ENCODE data around the gene RHOG.

RHOG gene

GRCh38 chr11:3841426-3842350 is 929 bp upstream of the RHOG start:
- peak overlapping the region; percentile 97 for H2BK120ac ChIP-seq (ENCODE audit: low read depth, low read length)
- H2BK5ac ChIP-seq (ENCODE audit: low read depth, low read length, poor library complexity, severe bottlenecking), result peak overlapping the region; percentile 76
- H3K23ac ChIP-seq (ENCODE audit: low read length in 2 of 2), result no peak overlapping the region
- peak overlapping the region; percentile 85 for H4K91ac ChIP-seq (ENCODE audit: low read length)
- H3K9ac ChIP-seq (ENCODE audit: low read length), result peak overlapping the region; percentile 88
- 27% methylated on average over 43 of the region's 44 CpGs for WGBS
- peak overlapping the region; percentile 73 for H2AFZ ChIP-seq (ENCODE audit: low read depth, low read length)
- H2BK12ac ChIP-seq (ENCODE audit: low read length in 2 of 2), result peak overlapping the region in 1 of 2 experiments; percentile 54
- peak overlapping the region; percentile 19 for H2AK5ac ChIP-seq (ENCODE audit: low read length, severe bottlenecking)
- H3K27me3 ChIP-seq (ENCODE audit: control insufficient read depth in 1 of 2, insufficient read depth in 1 of 2, low read length in 2 of 2), result no peaks in the 10 kb centered on the region
- peaks cover 16% of the 10 kb centered on the region for H3K4me1 ChIP-seq (ENCODE audit: control insufficient read depth, insufficient read depth, low read depth, low read length)
- peak overlapping the region; percentile 88 to 97 for H3K4ac ChIP-seq (ENCODE audit: low read depth in 1 of 2, low read length in 2 of 2)
- H3K79me1 ChIP-seq (replicated peaks; ENCODE audit: low read length, poor library complexity, severe bottlenecking), result peaks cover 11% of the 10 kb centered on the region
- peak overlapping the region; percentile 65 to 69 for H3K4me3 ChIP-seq (ENCODE audit: insufficient read depth in 1 of 2, low read depth in 1 of 2, low read length in 2 of 2)
- peak overlapping the region; percentile 77 for H2BK15ac ChIP-seq (ENCODE audit: low read depth, poor library complexity, severe bottlenecking)
- H3K18ac ChIP-seq (ENCODE audit: low read depth in 1 of 2, low read length in 2 of 2), result peak overlapping the region; percentile 93 to 96
- H3K9me3 ChIP-seq (ENCODE audit: control insufficient read depth, low read length), result no peaks in the 10 kb centered on the region
- peak; percentile 90 for DNase-seq
- H3K36me3 ChIP-seq (ENCODE audit: control insufficient read depth in 1 of 2, insufficient read depth in 2 of 2, low read depth in 1 of 2, low read length in 2 of 2), result peaks cover 3 to 10% of the 10 kb centered on the region in 2 experiments
- H4K8ac ChIP-seq (ENCODE audit: low read length), result peak overlapping the region; percentile 97
- peak overlapping the region; percentile 80 for H3K27ac ChIP-seq (ENCODE audit: low read length, poor library complexity, severe bottlenecking)
- peak overlapping the region; percentile 85 for H3K4me2 ChIP-seq (ENCODE audit: low read length, poor library complexity, severe bottlenecking)
- H3K14ac ChIP-seq (ENCODE audit: low read length in 2 of 2), result peak overlapping the region in 1 of 2 experiments; percentile 93

GRCh38 chr11:3840004-3840869 is 522 bp downstream of the RHOG start:
- Histone ChIP-seq H3K9me3 (ENCODE audit: control insufficient read depth, low read length) (no peaks in the 10 kb centered on the region), H4K91ac (ENCODE audit: low read length) (no peak overlapping the region), H2BK120ac (ENCODE audit: low read depth, low read length) (peak overlapping the region; percentile 85), H2AK5ac (ENCODE audit: low read length, severe bottlenecking) (no peak overlapping the region), H3K79me1 (replicated peaks; ENCODE audit: low read length, poor library complexity, severe bottlenecking) (peaks cover 12% of the 10 kb centered on the region), H2BK12ac (ENCODE audit: low read length in 2 of 2) (peak overlapping the region in 1 of 2 experiments; percentile 18), H3K27ac (ENCODE audit: low read length, poor library complexity, severe bottlenecking) (no peak overlapping the region), H3K14ac (ENCODE audit: low read length in 2 of 2) (peak overlapping the region in 1 of 2 experiments; percentile 51), H3K4me2 (ENCODE audit: low read length, poor library complexity, severe bottlenecking) (peak overlapping the region; percentile 93), H2BK15ac (ENCODE audit: low read depth, poor library complexity, severe bottlenecking) (peak overlapping the region; percentile 95), H3K9ac (ENCODE audit: low read length) (peak overlapping the region; percentile 89), H3K18ac (ENCODE audit: low read depth in 1 of 2, low read length in 2 of 2) (peak overlapping the region; percentile 59 to 74), H4K8ac (ENCODE audit: low read length) (no peak overlapping the region), H3K4ac (ENCODE audit: low read depth in 1 of 2, low read length in 2 of 2) (peak overlapping the region in 1 of 2 experiments; percentile 92), H3K36me3 (ENCODE audit: control insufficient read depth in 1 of 2, insufficient read depth in 2 of 2, low read depth in 1 of 2, low read length in 2 of 2) (peaks cover 9 to 13% of the 10 kb centered on the region in 2 experiments), H3K4me3 (ENCODE audit: insufficient read depth in 1 of 2, low read depth in 1 of 2, low read length in 2 of 2) (peak overlapping the region; percentile 77 to 90), H2BK5ac (ENCODE audit: low read depth, low read length, poor library complexity, severe bottlenecking) (peak overlapping the region; percentile 76), H3K4me1 (ENCODE audit: control insufficient read depth, insufficient read depth, low read depth, low read length) (peaks cover 16% of the 10 kb centered on the region), H3K23ac (ENCODE audit: low read length in 2 of 2) (peak overlapping the region in 1 of 2 experiments; percentile 91), H2AFZ (ENCODE audit: low read depth, low read length) (no peak overlapping the region), H3K27me3 (ENCODE audit: control insufficient read depth in 1 of 2, insufficient read depth in 1 of 2, low read length in 2 of 2) (no peaks in the 10 kb centered on the region)
- no peak for DNase-seq
- 2% methylated on average over 34 of the region's 46 CpGs for WGBS

- Histone ChIP-seq H3K27me3 (ENCODE audit: control insufficient read depth in 1 of 2, insufficient read depth in 1 of 2, low read length in 2 of 2) (no peaks in the 10 kb centered on the region), H2AK5ac (ENCODE audit: low read length, severe bottlenecking) (no peak overlapping the region), H2BK120ac (ENCODE audit: low read depth, low read length) (no peak overlapping the region), H3K4me3 (ENCODE audit: insufficient read depth in 1 of 2, low read depth in 1 of 2, low read length in 2 of 2) (no peak overlapping the region), H3K23ac (ENCODE audit: low read length in 2 of 2) (no peak overlapping the region), H3K14ac (ENCODE audit: low read length in 2 of 2) (no peak overlapping the region), H3K4me2 (ENCODE audit: low read length, poor library complexity, severe bottlenecking) (no peak overlapping the region), H3K36me3 (ENCODE audit: control insufficient read depth in 1 of 2, insufficient read depth in 2 of 2, low read depth in 1 of 2, low read length in 2 of 2) (peaks cover 13 to 23% of the 10 kb centered on the region in 2 experiments), H2AFZ (ENCODE audit: low read depth, low read length) (no peak overlapping the region), H4K8ac (ENCODE audit: low read length) (no peak overlapping the region), H3K27ac (ENCODE audit: low read length, poor library complexity, severe bottlenecking) (no peak overlapping the region), H2BK15ac (ENCODE audit: low read depth, poor library complexity, severe bottlenecking) (no peak overlapping the region), H3K9ac (ENCODE audit: low read length) (no peak overlapping the region), H2BK12ac (ENCODE audit: low read length in 2 of 2) (no peak overlapping the region), H2BK5ac (ENCODE audit: low read depth, low read length, poor library complexity, severe bottlenecking) (no peak overlapping the region), H3K4ac (ENCODE audit: low read depth in 1 of 2, low read length in 2 of 2) (no peak overlapping the region), H3K18ac (ENCODE audit: low read depth in 1 of 2, low read length in 2 of 2) (no peak overlapping the region), H3K4me1 (ENCODE audit: control insufficient read depth, insufficient read depth, low read depth, low read length) (peaks cover 20% of the 10 kb centered on the region), H3K79me1 (replicated peaks; ENCODE audit: low read length, poor library complexity, severe bottlenecking) (peaks cover 14% of the 10 kb centered on the region), H3K9me3 (ENCODE audit: control insufficient read depth, low read length) (no peaks in the 10 kb centered on the region), H4K91ac (ENCODE audit: low read length) (no peak overlapping the region)
- 100% methylated on average over 1 of the region's 2 CpGs for WGBS
- DNase-seq, result no peak
These were observed 2.3 kb downstream of the RHOG start for GRCh38 chr11:3838504-3838903.

All from mesenchymal stem cell (in vitro differentiated cells and primary cell).